Myocyte (in vitro differentiated cells): ENCODE measurements around the gene CPPED1. TPM values are rescaled to one million over a fixed set of nuclear protein-coding genes. Genes with fewer than 3 reads are reported as not detected.
"Not testable (repeated sequence)": the region's sequence is repeated elsewhere in the genome, so short reads cannot be mapped to it uniquely, and the experiment has no call there.

ENCODE experiments used
- DNase-seq: peaks from one replicate; pipeline ENCODE4 v3.0.0-alpha.2; 2012; ENCODE audit warnings: low read depth
- total RNA-seq: library from RNA; depleted of rRNA; stranded (reverse); fragments of >200 nt; gene quantifications from 2 replicates; pipeline ENCODE4 v1.2.3, GENCODE V29; 2014

Gene CPPED1
- total RNA-seq, 1 donor from 2014 or later = 12.4 TPM

DNA sequence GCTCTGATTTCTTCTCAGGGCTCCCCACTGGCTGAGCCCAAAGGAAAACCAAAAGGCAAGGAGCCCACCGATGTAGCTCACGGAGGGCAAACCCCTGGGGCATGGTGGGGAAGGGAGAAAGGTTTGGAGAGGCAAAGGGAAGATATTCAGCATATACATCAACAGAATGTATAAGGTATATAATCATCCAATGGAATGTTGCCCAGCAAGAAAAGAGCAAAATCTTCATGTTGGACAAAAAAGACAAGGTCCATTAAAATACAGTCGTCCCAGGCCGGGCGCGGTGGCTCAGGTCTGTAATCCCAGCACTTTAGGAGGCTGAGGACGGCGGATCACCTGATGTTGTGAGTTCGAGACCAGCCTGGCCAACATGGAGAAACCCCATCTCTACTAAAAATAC is 1.6 kb downstream of the CPPED1 start:
- no peak for DNase-seq

DNA sequence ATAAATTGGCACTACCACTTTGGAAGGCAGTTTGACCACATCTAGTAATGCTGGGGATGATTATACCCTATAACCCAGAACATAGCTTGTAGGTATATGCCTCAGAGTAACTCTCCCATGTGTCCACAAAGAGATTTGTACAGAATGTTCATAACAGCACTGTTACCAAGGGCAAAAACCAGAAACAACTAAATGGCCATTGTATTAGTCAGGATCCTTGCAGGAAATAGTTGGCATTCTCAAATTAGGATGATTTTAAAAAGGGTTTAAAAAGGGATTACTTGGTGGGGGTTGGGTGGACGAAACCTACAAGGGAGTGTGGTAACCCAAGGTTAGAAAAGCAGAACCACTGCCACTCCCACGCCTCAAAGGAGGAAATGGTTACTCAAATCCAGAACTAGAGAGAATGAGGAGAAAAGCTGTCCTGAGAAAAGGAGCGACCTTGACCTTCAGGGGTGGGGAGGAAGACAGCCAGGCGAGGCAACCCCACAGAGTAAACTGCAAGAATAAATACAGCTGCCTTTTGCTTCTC is 2.1 kb downstream of the CPPED1 start:
- peak; percentile 57 for DNase-seq

DNA sequence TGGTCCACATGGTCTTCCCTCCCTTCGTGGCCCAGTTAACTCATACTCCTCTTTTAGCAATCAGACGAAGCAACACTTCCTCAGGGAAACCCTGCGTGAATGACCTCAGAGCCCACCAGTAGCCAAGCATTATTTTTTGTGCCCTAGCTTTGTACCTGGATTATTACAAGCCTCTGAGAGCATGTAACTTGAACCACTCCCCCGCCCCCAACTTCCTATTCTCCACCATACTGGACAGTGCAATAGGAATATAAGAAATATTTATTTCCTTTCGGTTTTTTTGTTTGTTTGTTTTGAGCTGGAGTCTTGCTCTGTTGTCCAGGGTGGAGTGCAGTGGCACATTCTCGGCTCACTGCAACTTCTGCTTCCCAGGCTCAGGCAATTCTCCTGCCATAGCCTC is 2.9 kb downstream of the CPPED1 start:
- no peak for DNase-seq

DNA sequence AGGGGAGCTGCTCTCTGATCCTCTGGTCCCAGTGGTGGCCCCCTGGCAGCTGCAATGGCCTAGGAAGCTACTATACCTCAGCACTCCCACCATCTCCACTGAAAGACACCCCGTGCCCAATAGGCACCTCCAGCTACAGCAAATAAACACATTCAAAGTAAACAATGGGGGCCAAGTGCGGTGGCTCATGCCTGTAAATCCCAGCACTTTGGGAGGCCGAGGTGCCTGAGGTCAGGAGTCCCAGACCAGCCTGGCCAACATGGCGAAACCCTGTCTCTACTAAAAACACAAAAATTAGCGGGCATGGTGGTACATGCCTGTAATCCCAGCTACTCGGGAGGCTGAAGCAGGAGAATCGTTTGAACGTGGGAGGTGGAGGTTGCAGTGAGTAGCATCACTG is 3.7 kb downstream of the CPPED1 start:
- DNase-seq = not testable (repeated sequence)

DNA sequence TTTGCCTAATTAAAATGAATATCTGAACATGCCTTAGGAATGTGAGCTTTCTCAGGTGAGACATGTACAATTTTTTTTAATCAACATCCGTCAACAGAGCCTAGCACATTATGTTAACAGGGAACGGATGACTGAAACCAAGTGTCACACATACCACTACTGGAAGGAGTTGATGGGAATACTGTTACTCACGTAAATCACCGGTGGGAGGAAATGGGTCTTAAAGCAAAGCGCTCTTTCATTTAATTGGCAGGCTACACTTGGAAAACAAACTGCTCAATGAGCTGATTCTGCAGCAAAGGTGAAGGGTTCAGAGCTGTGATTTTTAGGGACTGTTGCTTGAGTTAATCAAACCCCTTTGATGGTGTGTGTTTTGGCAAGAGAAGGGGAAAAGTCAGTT is 4.8 kb downstream of the CPPED1 start:
- no peak for DNase-seq

DNA sequence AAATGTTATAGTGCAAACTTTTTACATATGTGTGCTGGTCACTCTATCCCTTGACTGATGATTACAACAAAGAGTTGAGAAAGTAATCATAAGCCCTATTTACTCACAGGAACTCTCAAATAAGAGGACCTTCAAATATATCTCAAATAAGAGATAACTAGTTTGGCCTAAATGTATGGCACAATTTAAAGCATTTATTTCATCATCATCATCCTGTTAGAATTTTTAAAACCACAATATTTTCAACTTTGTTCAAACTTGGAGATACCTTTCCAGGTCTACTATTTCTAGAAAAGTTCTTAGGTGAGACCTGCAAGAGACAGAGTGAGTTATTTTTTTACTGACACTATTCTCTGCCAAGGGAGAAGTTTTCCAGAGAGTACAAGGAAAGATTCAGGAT is 5.5 kb downstream of the CPPED1 start:
- no peak for DNase-seq

DNA sequence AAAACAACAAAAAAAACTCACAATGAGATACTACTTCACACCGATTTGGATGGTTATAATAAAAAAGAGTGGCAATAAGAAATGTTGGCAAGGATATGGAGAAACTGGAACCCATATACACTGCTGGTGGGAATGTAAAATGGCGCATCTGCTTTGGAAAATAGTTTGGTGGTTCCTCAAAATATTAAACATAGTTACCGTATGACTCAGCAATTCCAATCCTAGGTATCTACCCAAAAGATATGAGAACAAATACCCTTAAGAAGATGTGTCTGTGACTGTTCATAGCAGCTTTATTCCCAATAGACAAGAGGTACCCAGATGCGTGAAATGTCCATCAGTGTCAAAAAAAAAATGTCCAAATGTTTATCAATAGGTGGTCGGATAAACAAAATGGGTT is 7.2 kb downstream of the CPPED1 start:
- DNase-seq = no peak

DNA sequence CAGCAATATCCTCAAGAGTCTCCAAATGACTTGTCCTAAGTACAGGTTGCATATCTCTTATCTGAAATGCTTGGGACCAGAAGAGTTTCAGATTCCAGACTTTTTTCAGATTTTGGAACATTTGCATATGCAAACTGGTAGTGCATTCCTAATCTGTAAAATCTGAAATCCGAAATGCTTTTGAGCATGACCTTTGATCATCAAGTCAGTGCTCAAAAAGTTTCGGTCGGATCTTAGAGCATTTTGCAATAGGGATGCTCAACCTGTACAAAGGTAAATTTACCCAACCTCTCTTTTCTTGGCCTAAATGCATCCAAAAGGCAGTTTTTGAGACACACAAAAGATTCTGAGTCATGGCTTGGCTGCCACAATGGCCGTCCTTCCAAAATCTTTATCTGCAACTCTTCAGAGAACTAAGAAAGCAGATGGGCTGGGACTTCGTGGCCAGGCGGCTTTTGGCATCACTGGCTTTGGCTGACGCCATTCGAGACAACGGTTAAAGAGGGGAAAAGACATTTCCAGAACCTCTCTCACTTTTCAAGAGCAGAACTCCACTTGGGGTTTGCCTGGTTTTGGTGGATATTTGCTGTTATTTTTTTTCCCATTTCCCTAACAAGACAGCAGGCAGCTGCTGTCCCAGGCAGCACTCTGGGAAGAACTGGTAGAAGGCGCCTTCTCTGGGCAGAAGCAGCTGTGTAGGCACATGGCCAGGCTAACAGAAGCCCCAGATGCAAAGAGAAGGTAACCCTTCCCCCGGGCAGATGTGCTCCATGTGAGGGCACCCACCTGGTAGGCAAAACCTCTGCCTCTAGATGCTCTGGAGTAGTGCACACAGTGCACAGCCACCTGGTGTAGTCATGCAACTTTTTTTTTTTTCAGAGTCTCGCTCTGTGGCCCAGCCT is 8.9 kb downstream of the CPPED1 start:
- DNase-seq = no peak

DNA sequence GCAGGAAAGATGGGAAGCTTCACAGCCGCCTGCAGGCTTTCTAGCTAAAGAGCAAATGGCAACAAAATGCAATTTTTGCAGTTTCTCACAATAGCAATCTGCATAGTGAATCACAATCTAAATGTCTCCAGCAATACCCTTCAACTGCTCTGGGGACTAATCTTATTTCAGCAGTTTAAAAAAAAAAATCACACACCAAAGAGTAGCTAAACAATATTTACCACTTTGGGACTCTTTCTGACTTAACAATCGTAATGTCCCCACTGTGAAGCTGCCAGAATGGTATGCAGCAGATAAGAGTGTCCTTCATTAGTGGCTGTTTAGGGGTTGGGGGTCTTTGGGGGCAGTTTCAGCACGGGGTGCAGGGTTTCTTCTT is 9.8 kb downstream of the CPPED1 start:
- no peak for DNase-seq

DNA sequence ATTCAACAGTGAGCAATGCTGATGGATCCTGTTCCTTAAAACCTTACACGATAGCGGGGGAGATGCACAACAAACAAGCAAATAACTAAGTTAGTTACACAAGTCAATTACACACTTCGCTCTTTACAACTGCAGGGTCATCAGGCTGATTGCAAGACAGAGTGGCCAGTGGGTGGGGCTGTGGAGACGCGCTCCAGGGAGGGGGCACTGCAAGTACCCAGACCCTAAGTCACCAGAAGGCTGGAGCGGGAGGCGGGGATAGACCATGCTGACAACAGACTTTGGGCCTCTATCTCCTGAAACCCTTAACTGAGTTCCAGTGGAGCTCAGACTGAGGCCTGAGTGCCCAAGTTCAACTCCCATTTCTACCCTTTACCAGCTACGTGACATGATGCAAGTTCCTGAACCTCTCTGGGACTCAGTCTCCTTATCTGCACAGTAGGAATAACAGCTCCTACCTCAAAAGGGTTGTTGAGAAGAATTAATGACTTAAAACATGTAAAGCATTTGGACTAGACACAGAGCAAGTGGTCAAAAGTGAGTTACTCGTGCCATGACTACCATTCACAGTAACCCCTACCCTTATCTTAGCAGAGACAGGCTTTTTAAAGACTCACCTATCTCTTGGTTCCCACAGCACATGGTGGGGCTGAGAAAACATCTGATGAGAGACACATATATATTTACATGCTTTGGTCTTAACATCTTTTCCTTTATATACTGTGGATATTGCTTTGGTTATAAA is 10.4 kb downstream of the CPPED1 start:
- DNase-seq = no peak

DNA sequence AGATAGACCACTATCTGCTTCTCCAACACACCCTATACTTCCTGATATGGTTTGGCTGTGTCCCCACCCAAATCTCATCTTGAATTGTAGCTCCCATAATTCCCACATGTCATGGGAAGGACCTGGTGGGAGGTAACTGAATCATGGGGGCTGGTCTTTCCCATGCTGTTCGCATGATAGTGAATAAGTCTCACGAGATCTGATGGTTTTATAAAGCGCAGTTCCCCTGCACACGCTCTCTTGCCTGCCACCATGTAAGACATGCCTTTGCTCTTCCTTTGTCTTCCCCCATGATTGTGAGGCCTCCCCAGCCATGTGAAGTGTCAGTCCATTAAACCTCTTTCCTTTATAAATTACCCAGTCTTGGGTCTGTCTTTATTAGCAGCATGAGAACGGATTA is 11.2 kb downstream of the CPPED1 start:
- DNase-seq = not testable (repeated sequence)

DNA sequence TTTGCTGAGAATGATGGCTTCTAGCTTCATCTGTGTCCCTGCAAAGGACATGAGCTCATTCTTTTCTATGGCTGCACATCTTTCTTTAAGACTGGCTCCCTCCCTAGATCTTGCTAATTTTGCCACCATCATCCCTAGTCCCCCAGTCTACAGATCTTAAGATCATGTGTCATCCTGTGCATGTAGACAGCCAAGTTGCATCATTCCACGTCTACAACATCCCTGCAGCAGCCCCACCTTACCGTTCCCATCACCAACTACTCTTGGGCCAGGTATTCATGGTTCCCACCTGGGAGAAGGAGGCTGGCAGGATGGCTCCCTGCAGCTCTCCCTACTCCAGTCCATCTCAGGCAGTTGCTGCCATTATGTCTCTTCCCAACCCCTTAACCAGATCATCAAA is 12.3 kb downstream of the CPPED1 start:
- DNase-seq = no peak

DNA sequence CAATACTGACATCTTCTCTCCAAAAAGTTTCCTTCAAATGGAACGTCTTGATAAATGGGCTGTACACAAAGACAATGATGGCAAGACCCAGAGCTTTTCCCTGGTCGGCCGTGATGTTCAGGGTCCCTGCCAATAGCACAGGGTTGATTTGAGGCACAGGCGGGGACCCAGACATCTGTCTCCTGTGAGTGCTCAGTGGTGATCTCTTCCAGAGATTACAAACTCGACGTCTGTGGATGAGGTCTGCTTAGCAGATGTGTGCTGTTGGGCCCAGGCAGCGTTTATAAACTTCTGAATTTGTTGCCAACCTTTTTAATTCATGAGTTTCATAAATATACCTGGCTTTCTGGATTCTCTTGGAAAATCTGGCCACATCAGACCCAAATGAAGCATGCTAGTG is 14.9 kb downstream of the CPPED1 start:
- DNase-seq = no peak

DNA sequence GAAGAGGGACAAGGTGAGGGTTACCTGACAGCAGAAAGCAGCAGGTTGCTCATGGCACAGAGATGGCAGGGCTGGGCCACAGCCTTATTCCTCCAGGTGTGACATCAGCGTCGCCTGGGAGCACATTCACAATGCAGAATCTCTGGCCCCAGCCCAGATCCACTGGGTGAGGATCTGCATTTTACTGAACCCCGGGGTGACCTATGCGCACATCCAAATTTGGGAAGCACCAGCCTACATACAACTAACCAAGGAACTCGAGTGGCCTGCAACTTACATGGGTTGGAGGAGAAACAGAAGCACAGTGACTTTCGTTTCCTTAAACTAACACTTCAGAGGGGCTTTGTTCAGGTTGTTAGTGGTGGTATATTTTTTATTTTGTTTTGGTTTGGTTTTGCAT is 17.6 kb downstream of the CPPED1 start:
- no peak for DNase-seq

DNA sequence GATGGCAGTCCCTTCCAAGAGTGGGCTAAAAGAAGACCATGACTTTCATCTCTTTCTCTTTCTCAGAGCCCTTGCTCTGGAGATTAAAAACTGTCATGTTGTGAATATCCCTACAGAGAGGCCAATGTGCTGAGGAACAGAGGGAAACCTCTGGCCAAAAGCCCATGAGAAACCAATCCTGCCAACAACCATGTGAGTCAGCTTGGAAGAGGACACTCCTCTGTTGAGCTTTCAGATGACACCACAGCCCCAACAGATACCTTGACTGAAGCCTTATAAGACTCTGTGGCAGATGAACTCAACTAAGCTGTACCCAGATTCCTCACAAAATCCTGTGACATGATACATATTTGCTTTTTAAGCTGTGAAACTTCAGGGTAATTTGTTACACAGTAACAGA is 19.6 kb downstream of the CPPED1 start:
- no peak for DNase-seq

DNA sequence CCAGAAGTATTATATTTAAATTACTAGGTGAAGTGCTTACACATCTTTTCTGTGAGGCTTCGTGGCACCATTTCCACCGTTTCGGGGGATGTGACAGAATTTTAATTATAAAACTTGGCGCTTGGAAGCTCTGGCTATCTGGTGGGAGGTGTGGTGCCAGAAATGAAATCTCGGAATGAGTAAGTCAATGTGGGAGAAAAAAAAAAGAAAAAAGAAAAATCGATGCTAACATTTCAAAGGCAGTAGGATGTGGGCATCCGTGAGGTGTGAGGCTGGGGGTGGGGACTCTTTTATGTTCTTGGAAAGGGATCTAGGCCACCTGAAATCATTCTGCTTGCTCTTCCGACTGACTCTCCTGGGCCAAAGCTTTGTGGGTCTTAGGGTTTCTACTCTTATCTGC is 21.9 kb downstream of the CPPED1 start:
- no peak for DNase-seq

DNA sequence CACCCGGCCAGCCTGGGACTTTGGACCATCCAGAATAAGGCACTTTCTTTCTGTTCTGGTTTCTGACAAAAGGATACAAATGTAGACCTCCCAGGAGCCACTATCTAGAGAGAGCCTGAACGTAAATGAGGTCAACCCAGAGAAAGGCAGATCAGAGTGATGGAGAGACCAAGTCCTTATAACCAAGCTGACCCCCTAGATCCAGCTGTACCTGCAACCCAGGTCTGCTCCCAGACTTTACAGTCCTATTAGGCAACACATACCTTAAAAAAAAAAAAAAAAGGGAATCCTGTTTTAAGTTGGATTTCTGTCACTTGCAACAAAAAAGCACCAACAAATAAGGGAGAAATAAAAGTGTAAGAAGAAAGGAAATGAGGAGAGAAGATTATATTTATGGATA is 23.2 kb downstream of the CPPED1 start:
- DNase-seq = no peak

DNA sequence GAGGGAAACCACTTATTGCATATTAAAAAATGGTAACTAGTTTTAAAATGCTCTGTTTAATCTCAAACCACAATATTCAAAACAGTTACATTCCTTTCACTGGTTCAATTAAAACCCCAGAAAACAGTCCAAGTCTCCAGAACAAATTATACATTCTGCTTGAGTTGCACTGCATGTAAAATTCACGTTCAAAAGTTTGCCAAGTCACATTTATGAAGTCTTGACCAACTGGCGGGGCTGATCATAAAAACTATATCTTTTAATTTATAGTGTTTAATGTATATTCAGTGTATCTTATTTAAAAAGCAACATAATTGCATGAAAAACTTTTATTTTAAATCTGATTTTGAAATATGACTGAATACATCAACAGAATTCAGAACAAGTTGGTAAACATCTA is 25.0 kb downstream of the CPPED1 start:
- DNase-seq = no peak

DNA sequence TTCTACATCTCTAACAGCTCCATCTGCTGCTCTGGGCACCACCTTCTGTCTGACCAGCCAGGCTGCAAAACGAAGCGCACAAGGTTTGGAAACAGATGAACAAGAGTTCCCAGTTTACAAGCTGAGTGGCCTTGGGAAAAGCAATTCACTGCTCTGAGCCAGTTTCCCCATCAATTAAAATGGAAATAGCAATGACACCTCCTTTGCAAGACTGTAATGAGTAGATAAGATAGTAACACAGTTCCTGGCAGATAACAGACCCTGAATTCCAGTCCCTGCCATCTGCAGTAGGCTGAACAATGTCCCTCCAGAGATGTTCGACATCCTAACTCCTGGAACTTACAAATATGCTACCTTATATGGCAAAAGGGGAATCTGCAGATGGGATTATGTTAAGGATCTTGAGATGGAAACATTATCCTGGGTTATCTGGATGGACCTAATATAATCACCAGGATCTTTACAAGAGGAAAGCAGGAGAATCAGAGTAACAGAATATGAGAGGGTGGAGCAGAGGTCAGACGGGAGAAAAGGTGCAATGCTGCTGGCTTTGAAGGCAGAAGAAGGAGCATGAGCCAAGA is 27.9 kb downstream of the CPPED1 start:
- no peak for DNase-seq

DNA sequence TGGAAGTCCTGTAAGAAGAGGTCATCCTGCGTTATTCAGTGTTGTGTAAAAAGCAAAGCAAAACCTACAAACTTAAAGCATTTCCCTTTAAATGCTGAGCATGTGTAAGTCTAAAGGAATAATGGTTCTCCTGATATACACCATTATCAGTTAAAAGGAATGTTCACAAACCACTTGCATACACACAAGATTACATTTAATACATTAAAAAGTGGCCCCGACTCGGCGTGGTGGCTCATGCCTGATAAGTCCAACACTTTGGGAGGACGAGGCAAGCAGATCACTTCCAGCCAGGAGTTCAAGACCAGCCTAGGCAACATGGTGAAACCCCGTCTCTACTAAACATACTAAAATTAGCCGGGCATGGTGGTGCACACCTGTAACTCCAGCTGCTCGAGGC is 30.5 kb downstream of the CPPED1 start:
- no peak for DNase-seq

DNA sequence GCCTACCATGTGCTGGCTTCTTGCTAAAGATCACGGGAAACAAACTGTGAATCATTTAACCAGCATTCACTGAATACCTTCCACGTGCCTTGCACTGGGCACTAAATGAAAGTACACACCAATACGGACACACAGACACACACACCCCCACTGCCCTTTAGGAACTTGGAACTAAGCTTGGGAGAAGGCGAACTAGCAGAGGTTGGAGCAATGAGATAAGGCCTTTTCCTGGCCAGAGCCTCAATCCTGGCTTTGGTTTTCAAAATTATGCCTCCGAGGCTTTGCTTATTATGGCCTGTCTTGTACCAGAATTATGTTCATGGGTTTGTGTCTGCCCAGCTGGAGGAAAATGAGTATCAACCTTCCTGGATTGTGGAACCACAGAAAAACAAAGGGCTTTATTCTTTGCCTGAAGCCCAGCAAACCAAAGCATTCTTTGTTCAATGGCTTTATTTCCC is 32.3 kb downstream of the CPPED1 start:
- no peak for DNase-seq

DNA sequence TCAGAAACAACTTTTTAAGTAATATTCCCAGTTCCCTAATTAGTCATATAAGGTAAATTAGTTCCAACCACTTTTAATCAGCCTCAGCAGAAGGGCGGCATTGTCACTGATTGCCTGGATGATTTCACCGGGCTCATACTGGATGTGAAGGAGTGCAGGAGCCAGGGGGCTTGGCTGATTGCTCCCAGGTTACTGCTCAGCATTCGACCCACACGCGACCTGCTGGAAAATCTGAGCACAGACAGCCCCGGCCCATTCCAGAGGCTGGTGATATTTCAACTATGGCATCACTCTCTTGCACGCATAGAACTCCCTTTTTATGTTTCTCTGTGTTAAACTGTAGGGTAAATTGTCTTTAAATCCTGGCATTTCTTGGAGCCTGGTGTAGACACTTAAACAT is 34.2 kb downstream of the CPPED1 start:
- no peak for DNase-seq
